Parathyroid adenoma (tissue), 2 donors: ENCODE data around the gene BAZ1B.
"Not testable (repeated sequence)": the region's sequence is repeated elsewhere in the genome, so short reads cannot be mapped to it uniquely, and the experiment has no call there.

Source experiments
- H2AFZ ChIP-seq: fragments of 300-600 bp; sonication (generic); one replicate; pipeline ENCODE4 v1.7.0; 2017; ENCODE audit warnings: antibody characterized with exemption, mild to moderate bottlenecking
- H3K27ac ChIP-seq: fragments of 300-600 bp; sonication (generic); one replicate; pipeline ENCODE4 v1.7.0; 2017
- H3K27me3 ChIP-seq: fragments of 300-600 bp; sonication (generic); one replicate; pipeline ENCODE4 v1.7.0; 2017; ENCODE audit warnings: low read length; ENCODE audit not compliant: control insufficient read depth, insufficient read depth
- H3K36me3 ChIP-seq: fragments of 300-600 bp; sonication (generic); one replicate; pipeline ENCODE4 v1.7.0; 2017; ENCODE audit warnings: low read length; ENCODE audit not compliant: control insufficient read depth, insufficient read depth
- H3K4me1 ChIP-seq: fragments of 300-600 bp; sonication (generic); one replicate; pipeline ENCODE4 v1.7.0; 2017; ENCODE audit warnings: control low read depth
- H3K4me2 ChIP-seq: fragments of 300-600 bp; sonication (generic); one replicate; pipeline ENCODE4 v1.7.0; 2017; ENCODE audit warnings: low read length
- H3K4me3 ChIP-seq: fragments of 300-600 bp; sonication (generic); one replicate; pipeline ENCODE4 v1.7.0; 2017; ENCODE audit warnings: low read depth, low read length
- H3K79me2 ChIP-seq: fragments of 300-600 bp; sonication (generic); one replicate; pipeline ENCODE4 v1.7.0; 2017; ENCODE audit warnings: control low read depth
- H3K9ac ChIP-seq: fragments of 300-600 bp; sonication (generic); one replicate; pipeline ENCODE4 v1.7.0; 2017; ENCODE audit warnings: mild to moderate bottlenecking
- H3K9me3 ChIP-seq: fragments of 300-600 bp; sonication (generic); one replicate; pipeline ENCODE4 v1.7.0; 2017; ENCODE audit warnings: low read length; ENCODE audit not compliant: control insufficient read depth
- CTCF ChIP-seq: fragments of 300-600 bp; sonication (generic); IDR thresholded peaks from one replicate; pipeline ENCODE4 v1.7.0; 2017; ENCODE audit warnings: antibody characterized with exemption, mild to moderate bottlenecking
- donor health status: primary hyperparathyroidism.

The BAZ1B gene

GRCh38 chr7:73425356-73425983 lies 96.6 kb downstream of the BAZ1B start:
- Histone ChIP-seq H3K4me3 (no peak overlapping the region), H2AFZ (no peak overlapping the region), H3K27me3 (no peaks in the 10 kb centered on the region), H3K36me3 (no peaks in the 10 kb centered on the region), H3K79me2 (no peaks in the 10 kb centered on the region), H3K27ac (no peak overlapping the region), H3K4me1 (peaks cover 6% of the 10 kb centered on the region), H3K9me3 (no peaks in the 10 kb centered on the region), H3K4me2 (no peak overlapping the region), H3K9ac (no peak overlapping the region)
- TF ChIP-seq CTCF: no peak

GRCh38 chr7:73424489-73424885 lies 97.6 kb downstream of the BAZ1B start:
- TF ChIP-seq CTCF: no peak
- H3K27me3 ChIP-seq: no peaks in the 10 kb centered on the region
- H3K27ac ChIP-seq: no peak overlapping the region
- no peak overlapping the region for H3K4me3 ChIP-seq
- H3K9me3 ChIP-seq: no peaks in the 10 kb centered on the region
- peaks cover 6% of the 10 kb centered on the region for H3K4me1 ChIP-seq
- H2AFZ ChIP-seq: no peak overlapping the region
- H3K36me3 ChIP-seq: no peaks in the 10 kb centered on the region
- H3K4me2 ChIP-seq: no peak overlapping the region
- no peak overlapping the region for H3K9ac ChIP-seq
- no peaks in the 10 kb centered on the region for H3K79me2 ChIP-seq

GRCh38 chr7:73423519-73424488 lies 98.3 kb downstream of the BAZ1B start:
- Histone ChIP-seq H2AFZ (no peak overlapping the region), H3K4me2 (no peak overlapping the region), H3K4me1 (peaks cover 4% of the 10 kb centered on the region), H3K9me3 (no peaks in the 10 kb centered on the region), H3K27ac (no peak overlapping the region), H3K4me3 (no peak overlapping the region), H3K9ac (no peak overlapping the region), H3K36me3 (no peaks in the 10 kb centered on the region), H3K27me3 (no peaks in the 10 kb centered on the region), H3K79me2 (no peaks in the 10 kb centered on the region)
- TF ChIP-seq CTCF: no peak

- H3K27ac ChIP-seq, H3K4me1 ChIP-seq, H3K4me2 ChIP-seq, H2AFZ ChIP-seq, H3K79me2 ChIP-seq, H3K9ac ChIP-seq, H3K27me3 ChIP-seq, H3K36me3 ChIP-seq, H3K9me3 ChIP-seq, H3K4me3 ChIP-seq: not testable (repeated sequence)
These were observed 101.5 kb downstream of the BAZ1B start for GRCh38 chr7:73420610-73421009.

GRCh38 chr7:73420016-73420415 lies 102.1 kb downstream of the BAZ1B start:
- H3K79me2 ChIP-seq, H3K27me3 ChIP-seq, H3K9me3 ChIP-seq, H2AFZ ChIP-seq, H3K36me3 ChIP-seq, H3K9ac ChIP-seq, H3K4me1 ChIP-seq, H3K27ac ChIP-seq, H3K4me2 ChIP-seq, H3K4me3 ChIP-seq: not testable (repeated sequence)
